H9 (cell line): Measurements from ENCODE around the gene PHAF1. TPM values are rescaled to one million over a fixed set of nuclear protein-coding genes. Genes with fewer than 3 reads are reported as not detected.

Experiments
- DNase-seq: peaks from one replicate; pipeline ENCODE4 v3.0.0-alpha.2; 2017
- H2AFZ ChIP-seq: one replicate; pipeline ENCODE4 v1.6.1; 2013; ENCODE audit warnings: mild to moderate bottlenecking, low read length, control low read depth, moderate library complexity
- H2AK5ac ChIP-seq: 2 replicates; pipeline ENCODE4 v1.6.1; 2013; ENCODE audit warnings: low read length, control low read depth, mixed read lengths; ENCODE audit not compliant: insufficient read length
- H2BK120ac ChIP-seq: one replicate; pipeline ENCODE4 v1.6.1; 2013; ENCODE audit warnings: low read depth, mild to moderate bottlenecking, low read length, control low read depth, inconsistent platforms; ENCODE audit not compliant: poor library complexity, severe bottlenecking
- H2BK12ac ChIP-seq: 2 replicates; pipeline ENCODE4 v1.6.1; 2013; ENCODE audit warnings: low read length, control low read depth, mixed read lengths, low read depth; ENCODE audit not compliant: insufficient read length
- H2BK15ac ChIP-seq: 2 replicates; pipeline ENCODE4 v1.6.1; 2013; ENCODE audit warnings: low read depth, low read length, control low read depth
- H2BK20ac ChIP-seq: one replicate; pipeline ENCODE4 v1.6.1; 2013; ENCODE audit warnings: low read depth, mild to moderate bottlenecking, low read length, control low read depth, inconsistent platforms; ENCODE audit not compliant: poor library complexity, severe bottlenecking
- H2BK5ac ChIP-seq: 2 replicates; pipeline ENCODE4 v1.6.1; 2013; ENCODE audit warnings: low read length, control low read depth, mixed read lengths; ENCODE audit not compliant: insufficient read length
- H3K14ac ChIP-seq: 2 replicates; pipeline ENCODE4 v1.6.1; 2013; ENCODE audit warnings: low read length, control low read depth; ENCODE audit not compliant: insufficient read depth
- H3K18ac ChIP-seq: 2 replicates; pipeline ENCODE4 v1.6.1; 2013; ENCODE audit warnings: low read depth, mild to moderate bottlenecking, mixed read lengths, low read length, control low read depth; ENCODE audit not compliant: insufficient read length
- H3K23ac ChIP-seq: 2 replicates; pipeline ENCODE4 v1.6.1; 2013; ENCODE audit warnings: low read length, control low read depth, mixed read lengths, low read depth; ENCODE audit not compliant: insufficient read length
- H3K23me2 ChIP-seq: 2 replicates; pipeline ENCODE4 v1.6.1; 2013; ENCODE audit warnings: low read depth, mild to moderate bottlenecking, mixed read lengths, low read length, control low read depth; ENCODE audit not compliant: insufficient read length, poor library complexity, severe bottlenecking
- H3K27ac ChIP-seq: 2 replicates; pipeline ENCODE4 v1.5.1; 2013; ENCODE audit warnings: low read length, control low read depth, mixed read lengths, low read depth; ENCODE audit not compliant: insufficient read length
- H3K27me3 ChIP-seq: 2 replicates; pipeline ENCODE4 v1.6.1; 2013; ENCODE audit warnings: low read length, control low read depth, inconsistent platforms; ENCODE audit not compliant: insufficient read depth
- H3K4ac ChIP-seq: 2 replicates; pipeline ENCODE4 v1.6.1; 2013; ENCODE audit warnings: low read depth, mild to moderate bottlenecking, control low read depth, inconsistent platforms, low read length, moderate library complexity
- H3K4me1 ChIP-seq: 2 replicates; pipeline ENCODE4 v1.6.1; 2013; ENCODE audit warnings: low read length, control low read depth, inconsistent platforms; ENCODE audit not compliant: insufficient read depth
- H3K4me2 ChIP-seq: 2 replicates; pipeline ENCODE4 v1.6.1; 2013; ENCODE audit warnings: low read length, control low read depth, mixed read lengths; ENCODE audit not compliant: insufficient read length, insufficient read depth
- H3K56ac ChIP-seq: 2 replicates; pipeline ENCODE4 v1.6.1; 2013; ENCODE audit warnings: low read depth, mild to moderate bottlenecking, mixed read lengths, low read length, control low read depth; ENCODE audit not compliant: insufficient read length
- H3K79me1 ChIP-seq: 2 replicates; pipeline ENCODE4 v1.6.1; 2013; ENCODE audit warnings: low read depth, mild to moderate bottlenecking, moderate library complexity, low read length, control low read depth, inconsistent platforms; ENCODE audit not compliant: insufficient read depth, poor library complexity, severe bottlenecking
- H3K79me2 ChIP-seq: 2 replicates; pipeline ENCODE4 v1.6.1; 2013; ENCODE audit warnings: low read length, control low read depth, inconsistent platforms; ENCODE audit not compliant: insufficient read depth
- H3K9ac ChIP-seq: 2 replicates; pipeline ENCODE4 v1.6.1; 2013; ENCODE audit warnings: low read length, control low read depth, mixed read lengths; ENCODE audit not compliant: insufficient read length; ENCODE audit errors: extremely low read depth
- H3K9me3 ChIP-seq: one replicate; pipeline ENCODE4 v1.6.1; 2013; ENCODE audit warnings: low read depth, low read length, inconsistent platforms; ENCODE audit not compliant: control insufficient read depth
- H3T11ph ChIP-seq: one replicate; pipeline ENCODE4 v1.6.1; 2013; ENCODE audit warnings: mild to moderate bottlenecking, low read length, control low read depth, inconsistent platforms
- H4K20me1 ChIP-seq: one replicate; pipeline ENCODE4 v1.6.1; 2013; ENCODE audit not compliant: control insufficient read depth, insufficient read length, insufficient read depth
- H4K5ac ChIP-seq: 2 replicates; pipeline ENCODE4 v1.6.1; 2013; ENCODE audit warnings: low read depth, mild to moderate bottlenecking, mixed read lengths, low read length, control low read depth; ENCODE audit not compliant: insufficient read length
- H4K8ac ChIP-seq: replicated peaks from 2 replicates; pipeline ENCODE4 v1.6.1; 2013; ENCODE audit warnings: low read length, control low read depth, mixed read lengths, low read depth; ENCODE audit not compliant: insufficient read length
- H4K91ac ChIP-seq: 2 replicates; pipeline ENCODE4 v1.6.1; 2013; ENCODE audit warnings: low read depth, mild to moderate bottlenecking, moderate library complexity, mixed read lengths, low read length, control low read depth; ENCODE audit not compliant: insufficient read length
- H3K27ac Mint-ChIP-seq, 3 experiments: 2 replicates in 2 of 3; 3 replicates in 1 of 3; pipeline ENCODE4 v1.8.0; 2020 to 2021; ENCODE audit warnings: mixed read lengths in 3 of 3, mild to moderate bottlenecking in 1 of 3, moderate library complexity in 1 of 3
- H3K27me3 Mint-ChIP-seq: 2 replicates; pipeline ENCODE4 v1.8.0; 2021; ENCODE audit warnings: low read depth, mild to moderate bottlenecking, moderate library complexity, mixed read lengths
- H3K36me3 Mint-ChIP-seq, 3 experiments: 2 replicates in 2 of 3; 3 replicates in 1 of 3; pipeline ENCODE4 v1.8.0; 2020 to 2021; ENCODE audit warnings: low read depth in 3 of 3, mixed read lengths in 3 of 3; ENCODE audit not compliant: insufficient read depth in 1 of 3
- H3K4me1 Mint-ChIP-seq, 2 experiments: 2 replicates each; pipeline ENCODE4 v1.8.0; 2020; ENCODE audit warnings: mixed read lengths in 2 of 2
- H3K4me3 Mint-ChIP-seq, 2 experiments: 2 replicates in 1 of 2; 3 replicates in 1 of 2; pipeline ENCODE4 v1.8.0; 2020 to 2021; ENCODE audit warnings: mild to moderate bottlenecking in 2 of 2, mixed read lengths in 2 of 2, moderate library complexity in 1 of 2
- H3K9me3 Mint-ChIP-seq, 2 experiments: 2 replicates in 1 of 2; 3 replicates in 1 of 2; pipeline ENCODE4 v1.8.0; 2020; ENCODE audit warnings: mild to moderate bottlenecking in 2 of 2, mixed read lengths in 2 of 2, moderate library complexity in 1 of 2
- CTCF ChIP-seq: fragments of 200-600 bp; sonication (generic); conservative IDR thresholded peaks from 3 replicates; pipeline ENCODE4 v1.8.0; 2021; ENCODE audit warnings: antibody characterized with exemption, mild to moderate bottlenecking
- WGBS: extraction: QIAGEN DNeasy Blood & Tissue Kit; methylation state at CpG from one replicate; pipeline ENCODE4 v1.1.7; 2013; ENCODE audit warnings: missing lambda C conversion rate, low lambda C conversion rate, mixed read lengths; ENCODE audit not compliant: insufficient read length; ENCODE audit errors: extremely low coverage; 5-methylcytosine and 5-hydroxymethylcytosine counted together
- total RNA-seq: library from RNA; stranded (reverse); gene quantifications from 2 replicates; pipeline ENCODE4 v1.2.1, GENCODE V29; 2021

Gene PHAF1
- total RNA-seq, 1 experiment from 2014 or later, result 18.8 TPM

GRCh38 chr16:67116388-67117311 lies 6.9 kb downstream of the PHAF1 start:
- H3K79me1 ChIP-seq, result peaks cover 5% of the 10 kb centered on the region
- no peak overlapping the region for H3T11ph ChIP-seq
- no peak overlapping the region for H4K91ac ChIP-seq
- no peak overlapping the region for H2BK20ac ChIP-seq
- no peaks in the 10 kb centered on the region for H3K9me3 ChIP-seq
- no peaks in the 10 kb centered on the region; the same call in 1 of the 2 replicates for H3K4me1 ChIP-seq
- no peak overlapping the region for H3K14ac ChIP-seq
- no peak overlapping the region for H3K23ac ChIP-seq
- H4K5ac ChIP-seq, result no peak overlapping the region
- no peak overlapping the region for H3K27ac ChIP-seq
- peaks cover 0 to 13% (median 13%) of the 10 kb centered on the region in 3 experiments; a peak in 6 of 7 replicates for H3K36me3 Mint-ChIP-seq
- H3K4ac ChIP-seq, result no peak overlapping the region
- no peaks in the 10 kb centered on the region for H3K23me2 ChIP-seq
- no peak overlapping the region for H3K4me3 Mint-ChIP-seq
- H3K27me3 Mint-ChIP-seq, result no peaks in the 10 kb centered on the region; the same call in 1 of the 2 replicates
- no peaks in the 10 kb centered on the region for H4K20me1 ChIP-seq
- H2BK120ac ChIP-seq, result no peak overlapping the region
- H3K9me3 Mint-ChIP-seq, result no peaks in the 10 kb centered on the region
- no peak overlapping the region for H2BK15ac ChIP-seq
- no peaks in the 10 kb centered on the region; the same call in 1 of the 2 replicates for H3K79me2 ChIP-seq
- H2BK5ac ChIP-seq, result no peak overlapping the region
- H3K27ac Mint-ChIP-seq, result peak overlapping the region; percentile 10 to 76 (median 31); a peak in 5 of 7 replicates
- no peak overlapping the region for H3K9ac ChIP-seq
- DNase-seq, result no peak
- no peak overlapping the region for H3K18ac ChIP-seq
- H2AFZ ChIP-seq, result no peak overlapping the region
- H4K8ac ChIP-seq, result no peak overlapping the region
- no peak overlapping the region for H2AK5ac ChIP-seq
- no CpG with 5 or more reads among the region's 13 CpGs for WGBS
- no peak overlapping the region for H3K56ac ChIP-seq
- no peaks in the 10 kb centered on the region for H3K27me3 ChIP-seq
- no peak overlapping the region for H3K4me2 ChIP-seq
- peaks cover 6 to 7% of the 10 kb centered on the region in 2 experiments for H3K4me1 Mint-ChIP-seq
- no peak for TF ChIP-seq CTCF
- no peak overlapping the region for H2BK12ac ChIP-seq
